ENCODE measurements around the gene MFNG. TPM values are rescaled to one million over a fixed set of nuclear protein-coding genes. Genes with fewer than 3 reads are reported as not detected.
"Not testable (repeated sequence)": the region's sequence is repeated elsewhere in the genome, so short reads cannot be mapped to it uniquely, and the experiment has no call there.

The MFNG gene
- total RNA-seq, 2 donors from 2014 or later: 4.4 to 7.3 TPM

DNA sequence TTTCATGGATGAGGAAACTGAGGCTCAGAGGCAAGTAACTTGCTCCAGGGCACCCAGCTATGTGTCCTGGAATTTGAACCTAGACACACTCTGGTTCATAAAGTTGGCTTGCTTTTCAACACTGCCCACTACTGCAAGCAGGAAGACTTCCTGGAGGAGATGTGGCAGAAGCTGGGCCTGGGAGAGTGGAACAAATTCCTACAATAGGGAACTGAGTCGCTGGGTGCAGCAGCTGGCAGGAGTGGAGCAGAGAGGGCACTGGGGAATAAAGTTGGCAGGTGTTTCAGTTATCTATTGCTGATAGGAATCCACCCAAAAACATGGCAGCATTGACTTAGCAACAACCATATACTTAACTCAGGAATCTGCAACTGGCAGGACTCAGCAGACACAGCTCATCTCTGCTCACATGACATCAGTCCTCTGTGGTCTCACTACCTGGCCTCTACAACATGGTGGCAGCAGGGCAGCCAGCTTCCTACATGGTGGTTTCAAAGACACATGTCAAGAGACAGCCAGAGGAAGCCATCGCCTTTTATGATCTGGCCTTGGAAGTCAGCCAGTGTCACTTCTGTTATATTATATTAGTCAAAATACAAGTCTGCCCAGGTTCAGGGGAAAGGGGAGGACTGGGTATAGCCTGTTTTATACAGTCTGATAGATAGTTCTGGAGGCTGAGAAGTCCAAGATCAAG lies 43.6 kb upstream of the MFNG start:
- no peaks in the 10 kb centered on the region for H3K9me3 ChIP-seq
- H3K27ac ChIP-seq: no peak overlapping the region
- no peaks in the 10 kb centered on the region for H3K27me3 ChIP-seq (replicated peaks; ENCODE audit: insufficient read depth)
- TF ChIP-seq POLR2A (IDR thresholded peaks at IDR 0.05) (no peak), POLR2AphosphoS5 (IDR thresholded peaks at IDR 0.05) (peak; percentile 44)
- H3K4me3 ChIP-seq: no peak overlapping the region
- H3K36me3 ChIP-seq: no peaks in the 10 kb centered on the region
- WGBS: 58% methylated on average over 2 of the region's 2 CpGs
- intact Hi-C loops (cut with DNase I): loop anchor here (10.0 kb wide), 1 partner anchor 65 kb away; no protein-coding TSS in a partner anchor
- peak; percentile 42 for DNase-seq (ENCODE audit: low spot score)
- H3K4me1 ChIP-seq (replicated peaks): no peaks in the 10 kb centered on the region

DNA sequence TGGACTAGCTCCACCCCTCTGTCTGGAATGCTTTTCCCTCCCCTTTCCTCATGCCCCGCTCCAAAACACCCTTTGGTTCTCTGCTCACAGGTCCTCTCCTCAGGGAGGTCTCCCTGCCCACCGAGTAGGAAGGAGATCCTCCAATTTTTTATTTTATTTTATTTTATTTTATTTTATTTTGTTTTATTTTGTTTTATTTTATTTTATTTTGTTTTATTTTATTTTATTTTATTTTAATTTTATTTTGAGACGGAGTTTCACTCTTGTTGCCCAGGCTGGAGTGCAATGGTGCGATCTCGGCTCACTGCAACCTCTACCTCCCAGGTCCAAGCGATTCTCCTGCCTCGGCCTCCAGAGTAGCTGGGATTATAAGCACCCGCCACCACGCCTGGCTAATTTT lies 41.8 kb upstream of the MFNG start:
- H3K27ac ChIP-seq; intact Hi-C loops (cut with DNase I); H3K9me3 ChIP-seq; H3K27me3 ChIP-seq (replicated peaks; ENCODE audit: insufficient read depth); DNase-seq (ENCODE audit: low spot score); H3K36me3 ChIP-seq; H3K4me3 ChIP-seq; H3K4me1 ChIP-seq (replicated peaks): not testable (repeated sequence)
- 94% methylated on average over 9 of the region's 9 CpGs for WGBS

DNA sequence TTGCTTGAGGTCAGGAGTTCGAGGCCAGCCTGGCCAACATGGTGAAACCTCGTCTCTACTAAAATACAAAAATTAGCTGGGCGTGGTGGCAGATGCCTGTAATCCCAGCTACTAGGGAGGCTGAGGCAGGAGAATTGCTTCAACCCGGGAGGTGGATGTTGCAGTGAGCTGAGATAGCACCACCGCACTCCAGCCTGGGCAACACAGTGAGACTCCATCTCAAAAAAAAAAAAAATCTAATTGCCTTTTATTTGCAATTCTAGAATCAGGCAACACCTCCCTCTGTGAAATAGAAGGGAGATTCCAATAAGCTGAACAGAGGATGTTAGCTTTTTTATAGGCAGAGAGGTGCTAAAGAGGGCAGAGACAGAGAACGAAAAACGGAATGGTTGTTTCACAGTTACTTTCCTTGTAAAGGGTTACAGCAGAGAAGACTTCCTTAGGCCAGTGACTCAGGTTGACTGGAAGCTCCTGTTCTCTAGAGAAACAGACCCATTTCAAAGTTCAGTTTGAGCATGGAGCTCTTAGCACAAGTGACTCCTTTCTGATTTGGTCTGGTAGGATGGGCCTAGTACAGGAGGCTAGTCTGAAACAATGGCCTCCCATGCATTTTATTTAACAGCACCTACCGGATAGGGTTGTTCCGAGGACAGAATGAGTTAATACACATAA lies 41.0 kb upstream of the MFNG start:
- H3K9me3 ChIP-seq; H3K27me3 ChIP-seq (replicated peaks; ENCODE audit: insufficient read depth); DNase-seq (ENCODE audit: low spot score); H3K36me3 ChIP-seq; H3K4me1 ChIP-seq (replicated peaks); H3K27ac ChIP-seq; H3K4me3 ChIP-seq; intact Hi-C loops (cut with DNase I): not testable (repeated sequence)
- 96% methylated on average over 9 of the region's 9 CpGs for WGBS

DNA sequence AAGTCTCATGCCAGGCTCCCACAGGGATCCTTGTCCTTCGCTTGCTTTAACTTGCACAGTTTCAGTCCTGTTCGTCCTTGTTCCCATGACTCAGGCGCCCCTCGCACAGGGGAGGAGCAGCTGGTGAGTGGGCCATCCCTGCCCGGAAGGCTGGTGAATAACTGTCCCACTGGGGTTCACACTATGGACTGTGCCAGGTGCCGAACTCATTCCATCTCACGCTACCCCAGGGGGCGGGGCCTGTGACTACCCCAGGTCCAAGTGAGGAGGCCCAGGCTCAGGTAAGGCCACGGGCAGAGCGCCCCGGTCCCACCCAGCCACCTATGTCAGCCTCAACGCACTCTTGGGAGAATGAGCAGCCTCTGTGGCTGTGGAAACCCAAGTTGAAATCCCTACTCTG lies 40.2 kb upstream of the MFNG start:
- WGBS: 61% methylated on average over 11 of the region's 12 CpGs
- intact Hi-C loops (cut with DNase I): no loop called here

DNA sequence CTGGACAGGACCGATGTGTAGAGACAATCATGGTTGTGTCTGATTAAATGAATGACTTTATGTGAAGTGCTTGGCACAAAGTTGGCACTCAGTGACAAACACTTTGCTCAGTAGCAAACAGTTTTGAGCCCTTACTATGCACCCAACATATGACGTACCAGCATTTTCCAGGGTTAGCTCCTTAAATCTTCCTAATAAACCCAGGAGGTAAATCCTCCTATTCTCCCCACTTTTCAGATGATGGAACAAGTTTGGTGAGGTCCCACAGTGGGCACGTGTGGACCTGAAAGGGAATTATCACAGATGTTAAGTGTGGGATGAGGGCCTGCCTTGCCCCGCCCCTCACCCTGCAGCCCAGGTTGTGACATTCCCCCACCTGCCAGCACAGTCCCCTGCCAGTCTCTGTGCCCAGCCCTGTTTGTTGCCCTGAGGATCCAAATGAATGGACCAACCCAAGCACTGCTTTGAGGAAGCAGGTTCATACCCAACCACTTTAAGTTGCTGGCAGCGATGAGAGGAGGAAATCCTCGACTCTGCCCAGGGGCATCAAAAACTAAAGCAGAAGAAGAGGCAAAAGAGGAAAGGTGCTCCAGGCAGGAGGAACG lies 39.7 kb upstream of the MFNG start:
- Histone ChIP-seq H3K4me3 (no peak overlapping the region), H3K4me1 (replicated peaks) (no peaks in the 10 kb centered on the region), H3K36me3 (no peaks in the 10 kb centered on the region), H3K9me3 (no peaks in the 10 kb centered on the region), H3K27me3 (replicated peaks; ENCODE audit: insufficient read depth) (no peaks in the 10 kb centered on the region), H3K27ac (no peak overlapping the region)
- intact Hi-C loops (cut with DNase I): no loop called here
- TF ChIP-seq POLR2A (IDR thresholded peaks at IDR 0.05): no peak
- no peak for DNase-seq (ENCODE audit: low spot score)
- WGBS: 70% methylated on average over 7 of the region's 7 CpGs

More for the DNA sequence above, 40.2 kb upstream of the MFNG start:
- H3K27ac ChIP-seq: no peak overlapping the region
- DNase-seq (ENCODE audit: low spot score): no peak
- H3K27me3 ChIP-seq (replicated peaks; ENCODE audit: insufficient read depth): no peaks in the 10 kb centered on the region
- TF ChIP-seq POLR2A (IDR thresholded peaks at IDR 0.05) (no peak), POLR2AphosphoS5 (IDR thresholded peaks at IDR 0.05) (no peak)
- TF ChIP-seq, protein P1, sequence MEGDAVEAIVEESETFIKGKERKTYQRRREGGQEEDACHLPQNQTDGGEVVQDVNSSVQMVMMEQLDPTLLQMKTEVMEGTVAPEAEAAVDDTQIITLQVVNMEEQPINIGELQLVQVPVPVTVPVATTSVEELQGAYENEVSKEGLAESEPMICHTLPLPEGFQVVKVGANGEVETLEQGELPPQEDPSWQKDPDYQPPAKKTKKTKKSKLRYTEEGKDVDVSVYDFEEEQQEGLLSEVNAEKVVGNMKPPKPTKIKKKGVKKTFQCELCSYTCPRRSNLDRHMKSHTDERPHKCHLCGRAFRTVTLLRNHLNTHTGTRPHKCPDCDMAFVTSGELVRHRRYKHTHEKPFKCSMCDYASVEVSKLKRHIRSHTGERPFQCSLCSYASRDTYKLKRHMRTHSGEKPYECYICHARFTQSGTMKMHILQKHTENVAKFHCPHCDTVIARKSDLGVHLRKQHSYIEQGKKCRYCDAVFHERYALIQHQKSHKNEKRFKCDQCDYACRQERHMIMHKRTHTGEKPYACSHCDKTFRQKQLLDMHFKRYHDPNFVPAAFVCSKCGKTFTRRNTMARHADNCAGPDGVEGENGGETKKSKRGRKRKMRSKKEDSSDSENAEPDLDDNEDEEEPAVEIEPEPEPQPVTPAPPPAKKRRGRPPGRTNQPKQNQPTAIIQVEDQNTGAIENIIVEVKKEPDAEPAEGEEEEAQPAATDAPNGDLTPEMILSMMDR (IDR thresholded peaks at IDR 0.05): no peak
- H3K9me3 ChIP-seq: no peaks in the 10 kb centered on the region
- H3K4me1 ChIP-seq (replicated peaks): no peaks in the 10 kb centered on the region
- no peak overlapping the region for H3K4me3 ChIP-seq
- no peaks in the 10 kb centered on the region for H3K36me3 ChIP-seq

DNA sequence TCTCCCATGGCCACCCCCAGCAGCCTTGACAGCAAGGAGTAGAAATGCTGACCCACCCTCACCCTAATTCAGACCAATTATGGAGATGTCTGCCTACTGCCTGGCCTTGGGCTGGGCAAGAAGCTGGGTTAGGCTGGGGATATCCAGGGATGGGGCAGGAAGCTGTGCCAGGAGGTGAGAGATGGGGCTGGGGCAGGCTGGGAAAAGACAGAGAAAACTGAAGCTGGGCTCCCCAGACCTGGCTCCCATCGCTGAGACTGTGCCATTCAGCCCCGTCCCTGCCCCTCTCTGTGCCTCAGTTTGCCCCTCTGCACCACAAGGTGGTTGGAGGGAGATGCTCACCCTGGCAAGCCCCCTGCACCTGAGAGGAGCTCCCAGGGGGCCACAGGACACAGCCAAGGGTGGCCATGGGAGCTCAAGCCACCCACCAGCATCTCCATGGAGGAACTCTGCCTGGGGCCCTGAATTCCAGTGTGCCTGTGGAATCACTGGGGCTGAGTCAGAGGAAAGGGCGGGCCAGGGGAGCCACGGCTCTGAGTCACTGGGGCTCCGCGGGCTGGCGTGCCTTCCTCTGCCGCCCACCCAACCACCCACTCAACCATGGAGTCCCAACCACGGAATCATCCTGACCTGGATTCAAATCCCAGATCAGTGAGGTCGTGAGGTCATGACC lies 39.0 kb upstream of the MFNG start:
- no peaks in the 10 kb centered on the region for H3K36me3 ChIP-seq
- intact Hi-C loops (cut with DNase I): no loop called here
- WGBS: 57% methylated on average over 10 of the region's 10 CpGs
- no peak for TF ChIP-seq POLR2A (IDR thresholded peaks at IDR 0.05)
- no peak for TF ChIP-seq POLR2AphosphoS5 (IDR thresholded peaks at IDR 0.05)
- TF ChIP-seq, protein P1 (IDR thresholded peaks at IDR 0.05): no peak
- DNase-seq (ENCODE audit: low spot score): no peak
- H3K9me3 ChIP-seq: no peaks in the 10 kb centered on the region
- no peak overlapping the region for H3K4me3 ChIP-seq
- no peaks in the 10 kb centered on the region for H3K4me1 ChIP-seq (replicated peaks)
- H3K27me3 ChIP-seq (replicated peaks; ENCODE audit: insufficient read depth): no peaks in the 10 kb centered on the region
- no peak overlapping the region for H3K27ac ChIP-seq

All from prostate gland (tissue), 2 donors.